Measurements from ENCODE around the gene ZNF777.

DNA sequence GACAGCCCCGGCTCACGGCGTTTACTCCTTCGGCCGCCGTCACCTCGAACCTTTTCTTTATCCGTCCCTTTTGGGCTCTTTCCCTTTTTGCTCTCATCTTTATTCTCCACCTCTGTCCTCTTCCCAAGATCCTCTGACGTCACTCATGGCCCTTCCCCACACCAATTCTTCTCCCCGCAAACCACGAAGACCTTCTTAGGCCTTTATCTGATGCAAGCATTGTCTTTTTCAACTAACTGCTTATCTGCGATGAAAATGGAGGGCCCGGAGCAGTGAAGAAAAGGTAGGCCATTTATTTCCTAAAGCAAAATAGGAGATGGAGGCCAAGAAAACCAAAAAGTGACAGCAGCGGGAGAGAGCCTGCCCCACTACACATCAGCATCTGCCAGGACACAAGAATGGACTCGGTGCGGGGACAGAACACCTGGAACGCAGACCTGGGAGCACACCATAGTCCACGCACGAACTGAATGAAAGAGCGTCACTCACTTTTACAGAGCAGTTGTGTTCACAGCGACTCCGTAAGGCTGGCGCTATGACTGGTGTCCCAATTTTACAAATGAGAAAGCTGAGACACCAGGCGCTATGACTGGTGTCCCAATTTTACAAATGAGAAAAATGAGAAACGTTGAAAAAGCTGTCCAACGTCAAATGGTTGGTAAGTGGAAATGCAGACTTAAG lies 45.3 kb downstream of the ZNF777 start:
- TF ChIP-seq POLR2A (IDR thresholded peaks at IDR 0.05; ENCODE audit: low read length): no peak
- TF ChIP-seq GATA1 (IDR thresholded peaks at IDR 0.05; ENCODE audit: low read depth, low read length): no peak

All from erythroblast (primary cell).